Measurements from ENCODE around the gene MORN5. TPM values are rescaled to one million over a fixed set of nuclear protein-coding genes. Genes with fewer than 3 reads are reported as not detected.

The MORN5 gene
- total RNA-seq, 1 donor from 2014 or later, result not detected

DNA sequence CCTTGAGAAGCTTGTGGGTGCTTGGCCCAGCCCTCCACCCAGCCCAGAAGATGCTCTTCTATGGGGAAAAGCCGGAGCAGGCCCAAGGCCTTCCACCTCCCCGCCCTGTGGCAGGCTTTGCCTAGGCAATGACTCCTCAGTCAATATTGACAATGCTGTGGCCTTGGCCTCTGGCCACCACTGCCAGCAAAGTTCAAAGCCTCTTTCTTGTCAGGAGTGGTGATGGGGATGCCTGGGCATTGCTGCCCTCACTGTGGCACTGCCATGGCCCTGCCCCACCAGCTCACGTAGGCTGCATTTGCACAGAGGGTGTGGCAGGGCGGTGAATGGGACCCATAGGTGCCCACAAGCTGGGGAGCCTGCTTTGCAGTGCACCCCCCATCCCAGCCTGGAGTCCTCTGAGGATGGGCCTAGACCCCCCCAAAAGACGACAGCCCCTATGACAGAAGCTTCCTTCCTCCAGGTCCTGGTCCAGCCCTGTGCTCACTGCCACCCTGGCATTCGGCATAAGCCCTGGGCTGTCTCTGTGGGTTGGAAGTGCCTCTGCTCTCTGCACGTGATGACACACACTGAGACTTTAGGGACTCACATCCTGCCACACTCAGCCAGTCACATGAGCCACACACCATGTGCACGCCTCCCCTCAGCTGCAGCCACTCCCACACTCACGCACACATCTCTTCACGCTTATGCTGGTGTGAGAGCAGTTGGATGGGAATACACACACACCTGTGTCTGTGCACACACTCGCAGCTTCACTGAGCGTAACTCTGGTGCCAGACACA, 31.1 kb downstream of the MORN5 start:
- TF ChIP-seq, protein P1, sequence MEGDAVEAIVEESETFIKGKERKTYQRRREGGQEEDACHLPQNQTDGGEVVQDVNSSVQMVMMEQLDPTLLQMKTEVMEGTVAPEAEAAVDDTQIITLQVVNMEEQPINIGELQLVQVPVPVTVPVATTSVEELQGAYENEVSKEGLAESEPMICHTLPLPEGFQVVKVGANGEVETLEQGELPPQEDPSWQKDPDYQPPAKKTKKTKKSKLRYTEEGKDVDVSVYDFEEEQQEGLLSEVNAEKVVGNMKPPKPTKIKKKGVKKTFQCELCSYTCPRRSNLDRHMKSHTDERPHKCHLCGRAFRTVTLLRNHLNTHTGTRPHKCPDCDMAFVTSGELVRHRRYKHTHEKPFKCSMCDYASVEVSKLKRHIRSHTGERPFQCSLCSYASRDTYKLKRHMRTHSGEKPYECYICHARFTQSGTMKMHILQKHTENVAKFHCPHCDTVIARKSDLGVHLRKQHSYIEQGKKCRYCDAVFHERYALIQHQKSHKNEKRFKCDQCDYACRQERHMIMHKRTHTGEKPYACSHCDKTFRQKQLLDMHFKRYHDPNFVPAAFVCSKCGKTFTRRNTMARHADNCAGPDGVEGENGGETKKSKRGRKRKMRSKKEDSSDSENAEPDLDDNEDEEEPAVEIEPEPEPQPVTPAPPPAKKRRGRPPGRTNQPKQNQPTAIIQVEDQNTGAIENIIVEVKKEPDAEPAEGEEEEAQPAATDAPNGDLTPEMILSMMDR (conservative IDR thresholded peaks at IDR 0.05; ENCODE audit: low read depth, low read length), result no peak
- DNase-seq (ENCODE audit: low read depth), result no peak

GRCh38 chr9:122191584-122191983, 31.9 kb downstream of the MORN5 start:
- no peak for DNase-seq (ENCODE audit: low read depth)
- TF ChIP-seq, protein P1 (conservative IDR thresholded peaks at IDR 0.05; ENCODE audit: low read depth, low read length), result no peak
- H3K4me3 ChIP-seq (ENCODE audit: low read depth, low read length), result no peak overlapping the region

More for the DNA sequence above, 31.1 kb downstream of the MORN5 start:
- no peak overlapping the region for H3K4me3 ChIP-seq (ENCODE audit: low read depth, low read length)

DNA sequence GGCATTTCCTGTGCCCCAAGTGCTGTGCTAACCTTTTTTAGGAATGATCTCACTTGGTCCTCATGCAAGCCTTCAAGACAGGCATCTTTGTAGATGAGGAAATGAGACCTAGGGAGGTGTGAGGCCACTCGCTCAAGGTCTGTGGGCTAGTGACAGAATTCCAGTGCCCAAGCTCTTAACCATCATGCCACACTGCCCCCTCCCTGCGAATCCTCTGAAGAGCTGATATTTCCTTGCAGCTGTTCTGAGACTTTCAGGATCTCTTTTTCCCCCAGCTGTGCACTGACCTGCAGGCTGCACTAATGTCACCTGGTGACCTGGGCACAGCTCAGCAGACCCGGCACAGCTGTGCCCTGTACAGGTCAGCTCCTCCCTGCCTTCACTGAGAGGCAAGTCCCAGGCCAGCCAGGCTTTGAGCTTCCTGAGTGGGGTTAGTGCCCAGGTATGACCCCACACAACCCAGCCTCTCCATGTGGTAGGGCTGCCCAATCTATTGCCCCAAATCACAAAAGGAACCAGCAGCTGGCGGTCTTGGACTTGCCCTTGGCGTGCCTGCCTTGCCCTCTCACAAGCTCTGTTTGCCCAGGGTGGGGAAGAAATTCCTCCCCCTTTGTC, 32.7 kb downstream of the MORN5 start:
- TF ChIP-seq, protein P1 (conservative IDR thresholded peaks at IDR 0.05; ENCODE audit: low read depth, low read length), result no peak
- no peak overlapping the region for H3K4me3 ChIP-seq (ENCODE audit: low read depth, low read length)
- no peak for DNase-seq (ENCODE audit: low read depth)

- no peak for DNase-seq (ENCODE audit: low read depth)
- no peak overlapping the region for H3K4me3 ChIP-seq (ENCODE audit: low read depth, low read length)
These were observed 33.3 kb downstream of the MORN5 start for GRCh38 chr9:122192914-122193525.

GRCh38 chr9:122193651-122194050, 33.9 kb downstream of the MORN5 start:
- TF ChIP-seq, protein P1 (conservative IDR thresholded peaks at IDR 0.05; ENCODE audit: low read depth, low read length), result no peak
- H3K4me3 ChIP-seq (ENCODE audit: low read depth, low read length), result no peak overlapping the region
- no peak for DNase-seq (ENCODE audit: low read depth)

More at GRCh38 chr9:122192914-122193525, 33.3 kb downstream of the MORN5 start:
- TF ChIP-seq, protein P1 (conservative IDR thresholded peaks at IDR 0.05; ENCODE audit: low read depth, low read length), result no peak

- no peak overlapping the region for H3K4me3 ChIP-seq (ENCODE audit: low read depth, low read length)
- TF ChIP-seq, protein P1 (conservative IDR thresholded peaks at IDR 0.05; ENCODE audit: low read depth, low read length), result no peak
- no peak for DNase-seq (ENCODE audit: low read depth)
These were observed 36.2 kb downstream of the MORN5 start for GRCh38 chr9:122195875-122196274.
